Activated T-helper 9 cell treated with anti-CD3 and anti-CD28 coated beads, Interleukin-2, amount 50 U/mL, for 16 hours (primary cell): ENCODE results near the gene GRID1.
"Not testable (repeated sequence)": the region's sequence is repeated elsewhere in the genome, so short reads cannot be mapped to it uniquely, and the experiment has no call there.

ENCODE experiments used
- DNase-seq: peaks from one replicate; pipeline ENCODE4 v3.0.0-alpha.2; 2020; ENCODE audit warnings: low read depth

The GRID1 gene

DNA sequence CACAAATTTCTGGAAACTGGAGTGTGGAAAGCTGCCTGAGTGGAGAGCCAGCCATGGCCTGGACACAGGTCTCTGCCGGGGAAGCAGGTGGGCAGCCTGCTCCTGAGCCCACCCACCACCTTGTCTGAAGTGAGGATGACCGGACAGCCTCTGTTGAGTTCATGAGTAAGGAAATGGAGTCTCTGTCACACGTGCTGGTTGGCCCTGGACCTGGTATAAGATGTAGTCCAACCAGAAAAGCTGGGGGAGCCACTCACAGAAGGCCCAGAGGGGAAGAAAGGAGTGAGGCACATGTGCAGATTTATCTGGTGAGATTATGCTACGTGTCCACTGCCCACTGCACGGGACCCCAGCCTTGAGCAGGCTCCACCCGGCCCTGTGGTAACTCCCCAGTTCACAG lies 383.5 kb downstream of the GRID1 start:
- no peak for DNase-seq

DNA sequence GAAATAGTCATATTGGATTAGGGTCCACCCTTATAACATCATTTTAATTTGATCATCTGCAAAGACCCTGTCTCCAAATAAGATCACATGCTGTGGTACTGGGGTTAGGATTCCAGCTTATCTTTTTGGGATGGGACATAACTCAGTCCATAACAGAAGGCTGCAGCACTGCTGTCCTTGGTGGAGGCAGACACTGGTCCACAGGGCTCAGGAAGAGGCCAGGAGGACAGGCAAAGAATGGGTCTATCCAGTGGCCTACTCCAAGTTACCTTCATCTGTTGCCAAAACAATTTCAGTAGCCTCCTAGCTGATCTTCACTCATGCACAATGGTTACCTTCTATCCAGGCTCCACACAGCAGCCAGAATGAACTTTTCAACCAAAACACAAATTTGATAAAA lies 387.0 kb downstream of the GRID1 start:
- DNase-seq, result no peak

DNA sequence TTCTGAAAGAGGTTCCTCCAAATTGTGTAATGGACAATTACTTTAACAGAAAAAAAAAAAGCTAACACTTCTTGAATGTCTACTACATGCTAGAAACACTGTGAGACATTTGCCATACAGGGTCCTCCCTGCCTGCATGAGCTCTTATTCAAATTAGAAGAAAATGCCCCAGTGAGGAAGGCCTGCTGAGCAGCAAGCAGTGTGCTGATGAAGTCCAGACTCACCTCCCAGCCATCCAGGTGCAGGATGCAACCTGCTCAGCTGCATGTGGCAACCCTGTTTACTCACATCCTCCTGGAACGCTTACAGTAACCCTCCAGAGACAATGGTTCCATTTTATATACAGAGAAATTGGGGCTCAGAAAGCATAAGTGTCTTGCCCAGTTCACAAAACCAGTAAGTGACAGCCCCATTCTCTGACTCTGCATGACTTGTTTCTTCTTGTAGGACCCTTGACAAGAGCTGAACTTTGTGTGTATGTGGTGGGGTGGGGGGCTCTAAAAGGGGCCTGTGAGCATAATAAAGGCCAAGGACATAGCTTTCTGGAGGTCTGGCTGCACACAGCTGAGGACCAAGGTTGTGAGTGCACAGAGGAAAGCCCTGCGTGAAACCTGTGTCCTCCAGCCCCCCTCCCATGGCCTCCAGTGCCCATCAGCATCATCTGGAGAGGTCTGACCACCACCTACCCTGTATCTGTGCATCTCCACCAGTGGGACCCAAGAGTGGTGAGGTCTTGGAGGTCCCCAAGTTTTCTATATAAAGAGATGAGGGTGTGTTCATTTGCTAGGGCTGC lies 387.8 kb downstream of the GRID1 start:
- DNase-seq, result no peak

DNA sequence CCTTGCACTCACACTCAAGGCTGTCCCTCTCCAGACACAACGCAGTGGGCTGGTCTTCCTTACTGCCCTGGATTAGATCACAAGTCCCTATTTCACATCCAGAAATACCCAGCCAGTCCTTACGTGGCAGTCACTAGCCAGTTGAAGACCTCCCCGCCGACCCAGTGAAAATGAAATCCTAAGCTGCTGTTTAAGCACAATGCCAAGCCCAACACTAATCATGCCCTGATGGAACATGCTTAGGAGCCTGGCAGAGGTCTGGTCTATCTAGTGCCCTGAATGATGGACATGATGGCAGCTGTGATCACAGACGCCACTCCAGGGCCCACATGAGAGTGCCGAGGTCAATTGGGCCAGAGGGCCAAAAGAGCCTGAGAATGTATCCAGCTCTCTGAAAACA lies 389.0 kb downstream of the GRID1 start:
- DNase-seq, result no peak

DNA sequence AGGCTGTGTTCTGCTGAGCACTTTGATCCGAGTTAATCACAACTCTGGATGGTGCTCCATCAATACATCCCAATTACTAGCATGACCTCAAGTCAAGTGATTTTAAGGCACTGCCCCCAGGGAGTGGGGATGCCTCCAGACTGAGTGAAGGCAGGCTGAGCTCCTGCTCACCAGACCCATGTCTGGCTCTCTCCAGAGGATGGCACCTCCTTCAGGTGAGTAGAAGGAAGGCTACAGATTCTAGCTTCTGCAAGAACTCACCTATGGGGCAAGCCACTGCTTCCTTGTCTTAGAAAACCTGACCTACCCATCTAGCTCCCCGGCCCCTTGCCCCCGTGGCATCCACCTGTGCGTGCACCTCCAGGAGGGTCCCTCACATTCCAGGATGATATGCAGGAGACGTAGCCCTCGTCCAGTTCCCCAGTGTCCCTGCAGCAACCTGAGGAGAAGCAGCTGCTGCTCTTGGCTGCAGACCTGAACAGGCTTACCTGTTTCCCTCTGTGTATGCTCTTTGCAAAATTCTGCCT lies 390.3 kb downstream of the GRID1 start:
- DNase-seq, result no peak

DNA sequence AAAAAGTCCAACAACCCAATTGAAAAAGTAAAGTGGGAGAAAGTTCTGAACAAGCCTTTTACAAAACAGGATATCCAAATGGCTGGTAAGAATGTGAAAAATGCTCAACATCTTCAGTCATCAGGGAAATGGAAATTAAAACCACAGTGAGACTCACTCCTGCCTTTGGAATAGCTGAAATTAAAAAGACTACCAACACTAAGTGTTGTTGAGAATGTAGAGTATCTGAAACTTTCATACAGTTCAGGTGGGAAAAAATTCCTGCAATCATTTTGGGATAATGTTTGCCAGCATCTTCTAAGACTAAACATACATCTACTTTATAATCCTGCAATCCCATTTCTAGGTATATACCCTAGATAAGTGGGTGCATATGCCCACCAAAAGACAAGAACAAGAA lies 395.1 kb downstream of the GRID1 start:
- no peak for DNase-seq

DNA sequence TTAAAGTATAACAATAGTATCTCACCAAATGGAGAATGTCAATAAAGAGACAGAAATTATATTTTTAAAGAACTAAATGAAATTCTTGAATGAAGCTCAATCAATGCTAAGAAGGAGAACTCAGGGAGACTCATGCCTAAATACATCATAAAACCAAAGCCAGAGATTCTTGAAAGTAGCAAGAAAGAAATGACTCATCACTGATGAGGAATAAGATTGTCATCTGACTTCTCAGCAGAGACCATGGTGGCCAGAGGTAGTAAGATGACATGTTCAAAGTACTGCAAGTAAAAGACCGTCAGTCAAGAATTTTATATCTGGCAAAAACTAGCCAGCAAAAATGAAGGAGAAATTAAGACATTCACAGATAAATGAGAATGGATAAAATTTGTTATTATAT lies 399.0 kb downstream of the GRID1 start:
- DNase-seq, result no peak

DNA sequence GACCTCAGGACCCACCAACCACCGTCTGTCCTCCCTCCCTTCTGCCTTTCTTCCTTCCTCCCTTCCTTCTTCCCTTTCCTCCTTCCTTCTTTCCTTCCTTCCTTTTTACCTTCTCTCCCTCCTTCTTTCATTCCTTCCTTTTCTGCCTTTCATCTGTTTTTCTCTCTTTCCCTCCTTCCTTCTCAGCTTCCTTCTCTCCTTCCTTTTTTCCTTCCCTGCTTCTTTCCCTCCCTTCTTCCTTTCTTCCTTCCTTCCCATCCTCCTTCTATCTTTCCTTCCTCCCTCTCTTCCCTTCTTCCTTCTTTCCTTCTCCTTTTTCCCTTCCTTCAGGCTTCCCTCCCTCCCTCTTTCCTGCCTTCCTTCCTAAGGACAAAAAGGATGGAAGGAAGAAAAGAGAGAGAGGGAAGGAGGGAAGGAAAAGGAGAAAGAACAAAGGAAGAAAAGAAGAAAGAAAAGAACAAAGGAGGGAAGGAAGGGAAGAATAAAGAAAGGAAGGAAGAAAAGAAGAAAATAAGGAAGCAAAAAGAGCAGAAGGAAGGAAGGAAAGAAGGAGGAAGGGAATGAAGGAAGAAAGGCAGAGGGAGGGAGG lies 405.0 kb downstream of the GRID1 start:
- DNase-seq, result no peak

DNA sequence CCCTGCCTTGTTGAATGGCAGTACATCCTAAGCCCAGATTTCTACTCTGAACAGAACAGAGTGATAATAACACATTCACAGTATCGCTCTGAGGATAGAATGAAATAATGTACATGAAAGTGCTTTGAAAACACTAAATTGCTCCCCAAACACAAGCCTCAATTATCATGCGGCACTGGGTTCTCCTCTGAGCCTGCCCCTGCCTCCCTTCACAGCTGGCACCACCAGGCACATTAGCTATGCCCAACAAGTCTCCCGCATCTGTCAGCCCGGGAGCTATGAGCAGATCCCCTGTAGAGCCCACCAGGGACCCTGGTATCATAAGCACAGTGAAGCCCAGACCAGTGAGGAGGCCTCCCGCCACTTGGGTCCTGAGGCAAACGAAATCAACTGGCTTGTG lies 405.5 kb downstream of the GRID1 start:
- no peak for DNase-seq

DNA sequence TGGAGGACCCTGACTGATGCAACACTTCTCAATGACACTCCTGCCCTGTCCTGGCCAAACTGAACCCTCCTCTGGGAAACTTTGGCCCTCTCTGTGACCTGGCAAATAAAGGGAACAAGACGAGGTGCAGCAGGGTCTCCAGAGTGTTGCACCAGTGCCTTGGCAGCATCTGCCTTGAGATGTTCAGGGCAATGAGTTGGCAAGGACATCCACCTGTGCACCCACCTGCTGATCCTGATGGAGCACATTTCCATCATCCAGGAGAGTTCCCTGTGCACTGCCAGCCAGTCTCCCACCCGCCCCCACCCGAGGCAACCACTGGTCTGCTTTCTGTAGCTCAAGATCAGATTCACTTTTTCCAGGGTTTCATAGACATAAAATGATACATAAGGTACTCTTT lies 407.4 kb downstream of the GRID1 start:
- no peak for DNase-seq

DNA sequence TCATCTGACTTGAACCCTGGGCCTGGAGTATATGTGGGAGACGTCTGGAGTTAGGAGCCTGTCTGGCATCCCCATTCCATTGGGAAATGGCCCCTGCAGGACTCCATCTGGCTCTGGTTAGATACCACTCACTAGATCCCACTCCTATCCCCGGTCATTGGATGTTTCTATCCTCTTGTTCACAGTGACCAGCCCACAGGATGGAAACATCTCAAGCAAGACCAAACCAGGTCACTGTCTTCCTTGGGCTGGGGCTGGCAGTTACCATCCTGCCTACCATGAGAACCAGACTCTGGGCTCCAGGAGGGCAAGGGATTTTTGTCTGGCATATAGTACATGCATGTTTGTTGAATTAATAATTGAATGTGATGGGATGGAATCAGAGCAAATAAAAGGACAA lies 415.7 kb downstream of the GRID1 start:
- DNase-seq, result no peak

DNA sequence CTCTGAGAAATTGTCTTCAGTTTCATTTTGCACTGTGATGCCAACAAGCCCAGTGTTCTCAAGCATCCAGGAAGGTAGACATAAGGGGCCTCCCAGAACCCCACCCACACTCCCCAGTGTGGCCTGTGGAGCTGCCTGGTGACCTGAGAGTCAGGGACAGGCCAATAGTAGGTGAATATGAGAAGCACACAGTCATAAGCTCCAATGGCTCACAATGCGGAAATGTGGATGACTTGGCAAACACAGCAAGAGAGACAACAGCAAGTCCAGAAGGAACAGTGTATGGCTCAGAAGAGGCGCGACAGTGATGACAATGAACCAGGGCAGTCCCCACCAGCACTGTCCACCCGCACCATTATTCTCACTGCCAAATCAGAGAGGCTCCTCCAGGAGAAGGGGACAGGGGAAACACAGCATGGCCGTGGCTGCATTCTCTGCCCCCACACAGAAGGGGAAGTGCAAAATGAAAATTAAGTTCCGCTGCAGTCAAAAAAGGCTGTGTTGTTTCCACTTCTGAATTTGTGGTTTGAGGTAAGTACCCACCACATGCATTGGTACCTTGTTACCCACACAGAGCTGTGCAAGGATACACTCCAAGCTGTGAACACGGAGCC lies 419.8 kb downstream of the GRID1 start:
- DNase-seq, result no peak

DNA sequence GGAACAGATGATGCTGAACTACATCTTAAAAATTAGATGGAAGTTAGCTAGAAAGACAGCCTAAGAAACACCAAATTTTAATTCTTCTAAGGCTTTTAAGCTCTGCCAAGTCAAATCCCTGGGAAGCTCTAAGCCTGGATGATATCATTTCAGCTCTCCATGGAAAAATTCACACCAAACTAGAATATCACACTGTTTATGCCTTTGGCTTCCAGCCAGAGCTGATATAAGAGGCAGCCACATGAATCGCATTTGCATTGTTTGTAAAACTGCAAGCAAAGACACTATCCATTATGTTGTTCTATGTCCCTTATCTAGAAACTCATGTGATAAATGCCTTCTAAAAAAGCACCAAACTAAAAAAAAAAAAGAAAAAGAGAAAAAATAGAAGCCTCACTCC lies 430.4 kb downstream of the GRID1 start:
- DNase-seq, result no peak

DNA sequence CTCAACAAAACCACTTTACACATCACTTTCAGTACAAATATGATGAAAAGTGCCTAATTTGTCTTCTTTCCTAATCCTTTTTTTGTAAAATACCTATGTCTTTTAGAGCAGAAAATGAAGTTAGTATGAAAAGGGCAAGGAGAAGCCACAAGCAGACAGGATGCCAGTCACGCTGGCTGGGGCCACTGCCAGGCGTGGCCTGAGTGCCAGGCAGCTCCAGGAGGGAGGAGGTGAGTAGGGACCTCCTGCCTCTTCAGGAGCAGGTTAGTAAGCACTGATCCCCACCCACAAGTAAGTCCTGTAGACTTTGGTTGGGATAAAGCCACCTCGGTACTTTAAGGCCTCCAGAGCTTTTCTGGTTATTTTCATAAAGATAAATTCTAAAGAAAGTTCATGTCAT lies 432.0 kb downstream of the GRID1 start:
- DNase-seq, result no peak

DNA sequence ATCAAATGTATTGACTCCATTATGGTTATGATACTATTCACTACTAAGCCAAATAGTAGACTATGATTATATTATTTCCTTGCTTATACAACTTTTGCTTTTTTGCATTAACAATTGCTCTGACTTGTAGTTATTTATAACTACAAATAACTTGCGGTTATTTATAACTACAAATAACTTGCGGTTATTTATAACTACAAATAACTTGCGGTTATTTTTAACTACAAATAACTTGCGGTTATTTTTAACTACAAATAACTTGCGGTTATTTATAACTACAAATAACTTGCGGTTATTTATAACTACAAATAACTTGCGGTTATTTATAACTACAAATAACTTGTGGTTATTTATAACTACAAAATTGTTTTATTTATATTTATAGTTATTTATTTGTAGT lies 436.6 kb downstream of the GRID1 start:
- DNase-seq, result not testable (repeated sequence)

DNA sequence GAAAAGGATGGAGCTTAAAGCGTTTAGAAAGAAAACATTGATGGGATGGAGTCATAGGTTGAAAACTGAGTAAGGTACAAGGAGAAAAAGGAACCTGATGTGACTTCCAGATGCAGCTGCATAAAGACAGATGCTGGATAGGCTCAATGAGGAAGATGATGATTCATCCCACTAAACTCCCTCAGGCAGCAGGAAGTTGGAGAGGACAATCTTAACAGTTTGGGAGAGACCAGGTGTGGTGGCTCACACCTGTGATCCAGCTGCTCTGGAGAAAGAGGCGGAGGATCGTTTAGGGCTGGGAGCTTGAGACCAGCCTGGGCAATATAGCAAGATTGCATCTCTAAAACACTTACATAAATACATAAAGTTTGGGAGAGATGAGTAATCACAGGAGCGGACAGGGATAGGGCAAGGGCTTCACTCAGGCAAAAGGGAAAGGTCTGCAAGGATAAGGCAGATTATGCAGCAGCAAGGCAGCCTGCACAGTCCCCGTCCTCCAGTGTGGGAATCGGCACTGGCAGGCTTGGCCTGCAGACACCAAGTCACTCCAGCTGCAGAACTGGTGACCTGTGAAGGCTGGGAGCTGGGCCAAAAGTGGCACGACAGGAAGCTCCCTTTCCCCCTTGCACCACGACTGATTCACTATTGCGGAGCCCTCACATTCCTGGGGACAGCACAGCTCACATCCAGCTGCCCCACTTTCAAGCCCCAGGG lies 438.5 kb downstream of the GRID1 start:
- DNase-seq, result no peak

DNA sequence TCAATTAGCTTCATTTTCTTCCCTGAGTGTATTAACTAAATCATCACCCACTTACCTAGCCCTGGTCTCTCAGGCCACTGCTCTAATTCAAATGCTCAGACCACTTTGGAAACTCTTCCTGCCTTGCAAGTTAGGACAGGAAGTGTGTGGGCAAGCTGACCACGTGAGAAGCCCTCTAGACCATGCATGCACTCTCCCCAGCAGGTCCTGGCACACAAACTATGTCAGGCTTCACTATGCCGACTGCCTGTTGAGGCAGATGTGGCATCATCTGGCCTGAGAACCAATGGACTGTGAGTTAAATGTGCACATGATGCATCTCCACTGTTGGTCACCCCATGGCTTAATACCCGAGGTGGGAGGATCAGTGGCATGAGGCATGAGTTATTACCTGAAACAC lies 439.6 kb downstream of the GRID1 start:
- no peak for DNase-seq

DNA sequence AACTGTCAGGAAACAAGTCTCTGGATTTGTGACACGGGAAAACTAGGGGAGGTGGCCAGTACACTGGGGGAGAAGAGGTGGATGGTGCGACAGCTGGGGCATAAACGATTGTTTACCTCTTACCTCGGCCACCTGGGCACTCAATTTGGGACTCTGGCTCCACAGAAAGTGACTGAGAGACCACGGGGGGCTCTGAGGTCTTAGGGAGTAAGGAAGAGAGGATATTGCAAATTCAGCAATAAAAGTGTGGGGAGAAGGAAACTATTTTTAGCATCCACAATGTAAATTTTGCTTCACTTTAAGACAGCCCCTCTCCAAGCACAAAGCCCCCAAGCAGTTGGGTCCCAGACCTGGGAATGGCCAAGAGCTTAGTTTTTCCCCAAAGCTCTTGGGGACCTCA lies 440.5 kb downstream of the GRID1 start:
- no peak for DNase-seq

DNA sequence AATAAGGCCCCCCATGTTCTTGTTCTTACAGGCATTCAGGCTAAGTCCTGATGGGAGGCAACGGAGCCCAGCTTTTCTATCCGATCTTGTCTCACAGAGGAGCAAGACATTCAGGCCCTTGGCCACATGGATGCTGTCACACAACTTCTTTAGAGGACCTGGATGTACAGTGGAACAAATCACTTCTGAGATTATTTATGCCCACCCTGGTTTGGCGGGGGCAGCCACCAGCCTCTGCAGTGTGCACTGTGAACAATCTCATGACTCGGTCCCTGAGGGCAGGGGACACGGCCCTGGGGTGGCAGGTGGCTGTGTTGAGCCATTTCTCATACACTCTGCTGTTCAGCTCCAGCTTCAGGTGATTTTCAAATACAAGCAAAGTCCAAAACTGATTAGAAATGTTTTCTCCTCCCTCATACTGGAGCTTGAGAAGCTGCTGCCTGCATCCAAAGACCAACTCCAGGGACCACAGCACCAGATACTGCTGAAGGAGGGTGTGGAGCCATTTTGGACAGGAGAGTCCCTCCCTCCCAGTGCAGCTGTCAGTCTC lies 441.3 kb downstream of the GRID1 start:
- no peak for DNase-seq

DNA sequence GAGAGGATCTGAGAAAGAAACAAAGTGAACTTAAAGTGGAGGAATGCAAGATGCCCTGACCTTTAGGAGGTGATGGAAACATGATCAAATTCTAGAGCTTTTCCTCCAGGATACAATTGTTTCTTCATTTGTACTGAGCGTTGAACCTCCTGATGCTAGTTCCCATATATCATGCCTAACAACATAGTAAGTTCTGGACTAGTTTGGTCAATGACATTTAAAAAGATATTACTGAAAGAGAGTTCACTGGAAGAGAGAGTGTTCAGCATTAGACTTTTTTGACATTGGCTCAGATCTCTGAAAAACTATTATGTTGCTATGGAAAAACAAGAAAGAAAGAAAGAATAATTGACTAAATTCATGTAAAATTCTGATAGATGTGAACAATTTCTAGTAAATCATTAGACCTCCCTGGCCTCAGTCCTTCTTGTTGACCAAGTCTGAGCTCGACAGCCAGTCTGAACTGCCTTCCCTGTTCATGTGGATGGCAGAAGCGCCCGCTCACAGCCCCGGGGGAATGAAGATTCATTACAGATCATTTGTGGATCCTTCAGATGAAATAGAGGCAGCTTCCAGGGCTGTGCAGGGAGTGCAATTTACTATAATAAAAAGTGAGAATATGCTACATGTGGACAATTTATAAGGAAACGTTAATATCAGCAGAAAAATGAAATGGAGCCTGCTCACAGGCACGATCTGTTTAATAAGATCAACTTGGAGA lies 442.1 kb downstream of the GRID1 start:
- DNase-seq, result no peak

DNA sequence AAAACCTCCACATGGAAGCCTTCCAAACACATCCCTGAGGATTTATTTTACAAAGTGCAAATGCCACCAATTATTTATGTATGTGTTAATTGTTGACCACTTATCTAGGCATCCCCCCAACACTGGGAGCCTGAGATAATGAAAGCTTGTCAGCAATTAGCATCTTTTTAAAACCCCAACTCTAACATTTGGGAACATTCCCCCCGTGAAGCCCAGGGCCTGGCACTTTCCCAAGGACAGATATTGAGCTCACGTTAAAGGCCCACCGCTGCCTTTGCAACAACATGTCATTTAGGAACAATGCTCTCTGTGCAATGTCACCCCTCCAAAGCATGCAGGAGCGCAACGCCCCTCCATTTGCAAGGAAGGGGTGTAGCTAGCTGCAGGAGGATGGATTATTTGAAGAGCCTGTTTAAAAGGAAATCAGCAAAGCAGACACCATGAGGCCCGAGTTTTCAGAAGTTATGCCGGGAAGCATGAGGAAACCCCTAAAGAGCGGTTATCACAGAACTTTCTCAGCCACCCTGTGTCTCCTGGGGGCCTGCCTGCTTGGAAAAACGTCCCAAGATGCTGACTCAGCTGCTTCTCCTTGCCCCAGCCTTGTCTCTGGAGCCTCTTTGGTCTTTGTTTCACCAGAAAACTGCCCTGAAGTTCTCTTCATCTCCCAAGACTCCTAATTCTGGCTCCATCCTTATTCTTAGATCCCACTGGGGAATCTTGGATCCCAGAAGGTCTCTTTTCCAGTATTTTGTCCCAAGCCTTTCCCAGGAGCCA lies 444.1 kb downstream of the GRID1 start:
- no peak for DNase-seq
